ENCODE measurements around the gene ELSPBP1. TPM values are rescaled to one million over a fixed set of nuclear protein-coding genes. Genes with fewer than 3 reads are reported as not detected.
A peak's percentile ranks its signal among the peaks of the same experiment; 100 is the strongest.

Gene ELSPBP1
- total RNA-seq, 1 donor from 2014 or later: not detected

- H3K27me3 ChIP-seq (ENCODE audit: control insufficient read depth, insufficient read depth, low read length): no peaks in the 10 kb centered on the region
- TF ChIP-seq, protein P1, sequence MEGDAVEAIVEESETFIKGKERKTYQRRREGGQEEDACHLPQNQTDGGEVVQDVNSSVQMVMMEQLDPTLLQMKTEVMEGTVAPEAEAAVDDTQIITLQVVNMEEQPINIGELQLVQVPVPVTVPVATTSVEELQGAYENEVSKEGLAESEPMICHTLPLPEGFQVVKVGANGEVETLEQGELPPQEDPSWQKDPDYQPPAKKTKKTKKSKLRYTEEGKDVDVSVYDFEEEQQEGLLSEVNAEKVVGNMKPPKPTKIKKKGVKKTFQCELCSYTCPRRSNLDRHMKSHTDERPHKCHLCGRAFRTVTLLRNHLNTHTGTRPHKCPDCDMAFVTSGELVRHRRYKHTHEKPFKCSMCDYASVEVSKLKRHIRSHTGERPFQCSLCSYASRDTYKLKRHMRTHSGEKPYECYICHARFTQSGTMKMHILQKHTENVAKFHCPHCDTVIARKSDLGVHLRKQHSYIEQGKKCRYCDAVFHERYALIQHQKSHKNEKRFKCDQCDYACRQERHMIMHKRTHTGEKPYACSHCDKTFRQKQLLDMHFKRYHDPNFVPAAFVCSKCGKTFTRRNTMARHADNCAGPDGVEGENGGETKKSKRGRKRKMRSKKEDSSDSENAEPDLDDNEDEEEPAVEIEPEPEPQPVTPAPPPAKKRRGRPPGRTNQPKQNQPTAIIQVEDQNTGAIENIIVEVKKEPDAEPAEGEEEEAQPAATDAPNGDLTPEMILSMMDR (IDR thresholded peaks at IDR 0.05; ENCODE audit: insufficient read depth, low read length, severe bottlenecking): no peak
- DNase-seq (ENCODE audit: low read depth) (no peak), FAIRE-seq (no peak)
- no peaks in the 10 kb centered on the region for H3K36me3 ChIP-seq (ENCODE audit: control insufficient read depth, insufficient read depth, low read length)
- no peak overlapping the region for H3K4me3 ChIP-seq (ENCODE audit: low read depth, low read length)
Observed at GRCh38 chr19:47996230-47996727, 1.8 kb downstream of the ELSPBP1 start.

GRCh38 chr19:47998800-47999199 lies 4.4 kb downstream of the ELSPBP1 start:
- DNase-seq (ENCODE audit: low read depth): no peak
- TF ChIP-seq, protein P1 (IDR thresholded peaks at IDR 0.05; ENCODE audit: insufficient read depth, low read length, severe bottlenecking): no peak
- Histone ChIP-seq H3K36me3 (ENCODE audit: control insufficient read depth, insufficient read depth, low read length) (no peaks in the 10 kb centered on the region), H3K4me3 (ENCODE audit: low read depth, low read length) (no peak overlapping the region), H3K27me3 (ENCODE audit: control insufficient read depth, insufficient read depth, low read length) (no peaks in the 10 kb centered on the region)
- FAIRE-seq: no peak

- DNase-seq (ENCODE audit: low read depth) (no peak), FAIRE-seq (no peak)
- Histone ChIP-seq H3K27me3 (ENCODE audit: control insufficient read depth, insufficient read depth, low read length) (no peaks in the 10 kb centered on the region), H3K36me3 (ENCODE audit: control insufficient read depth, insufficient read depth, low read length) (no peaks in the 10 kb centered on the region), H3K4me3 (ENCODE audit: low read depth, low read length) (no peak overlapping the region)
- TF ChIP-seq, protein P1 (IDR thresholded peaks at IDR 0.05; ENCODE audit: insufficient read depth, low read length, severe bottlenecking): no peak
Observed at GRCh38 chr19:48000846-48001245, 6.4 kb downstream of the ELSPBP1 start.

- FAIRE-seq (no peak), DNase-seq (ENCODE audit: low read depth) (no peak)
- H3K27me3 ChIP-seq (ENCODE audit: control insufficient read depth, insufficient read depth, low read length): no peaks in the 10 kb centered on the region
- TF ChIP-seq, protein P1 (IDR thresholded peaks at IDR 0.05; ENCODE audit: insufficient read depth, low read length, severe bottlenecking): no peak
- no peak overlapping the region for H3K4me3 ChIP-seq (ENCODE audit: low read depth, low read length)
- H3K36me3 ChIP-seq (ENCODE audit: control insufficient read depth, insufficient read depth, low read length): no peaks in the 10 kb centered on the region
Observed at GRCh38 chr19:48004236-48004635, 9.8 kb downstream of the ELSPBP1 start.

DNA sequence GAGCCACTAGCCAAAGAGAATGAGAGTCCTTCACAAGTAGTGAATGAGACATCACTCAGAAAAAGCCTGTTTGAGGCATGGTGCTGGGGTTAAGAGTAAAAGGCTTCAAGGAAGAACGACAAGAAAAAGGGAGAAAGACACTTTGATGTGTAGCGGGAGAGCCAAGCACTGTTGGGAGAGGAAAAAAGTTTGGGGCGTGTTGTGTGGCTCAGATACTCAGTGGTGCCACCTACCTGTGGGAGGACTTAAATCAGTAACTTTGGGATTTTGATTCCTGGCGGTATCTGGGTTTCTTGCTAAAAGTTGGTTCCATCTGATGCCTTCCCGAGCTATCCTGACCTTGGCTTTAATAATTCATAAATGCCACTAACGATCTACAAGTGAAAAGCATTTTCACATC lies 12.3 kb downstream of the ELSPBP1 start:
- Histone ChIP-seq H3K27me3 (ENCODE audit: control insufficient read depth, insufficient read depth, low read length) (no peaks in the 10 kb centered on the region), H3K36me3 (ENCODE audit: control insufficient read depth, insufficient read depth, low read length) (no peaks in the 10 kb centered on the region), H3K4me3 (ENCODE audit: low read depth, low read length) (no peak overlapping the region)
- FAIRE-seq: no peak
- DNase-seq (ENCODE audit: low read depth): no peak
- TF ChIP-seq, protein P1 (IDR thresholded peaks at IDR 0.05; ENCODE audit: insufficient read depth, low read length, severe bottlenecking): peak; percentile 8
